ENCODE results near the gene CCDC81. TPM values are rescaled to one million over a fixed set of nuclear protein-coding genes. Genes with fewer than 3 reads are reported as not detected.

Gene CCDC81
- total RNA-seq, 4 donors from 2014 or later, result 1.1 to 1.8 TPM; not detected in 2

- no peak for DNase-seq (ENCODE audit: low spot score in 2 of 2)
- Histone ChIP-seq H3K4me1 (peaks cover 22% of the 10 kb centered on the region), H3K27ac (peak overlapping the region; percentile 43), H3K9me3 (no peaks in the 10 kb centered on the region), H3K4me3 (no peak overlapping the region), H3K36me3 (no peaks in the 10 kb centered on the region), H3K27me3 (no peaks in the 10 kb centered on the region)
- WGBS, result 79% methylated on average over 1 of the region's 1 CpG
- TF ChIP-seq POLR2A (IDR thresholded peaks at IDR 0.05) (no peak), POLR2AphosphoS5 (IDR thresholded peaks at IDR 0.05) (no peak), EP300 (IDR thresholded peaks at IDR 0.05) (no peak), CTCF (IDR thresholded peaks at IDR 0.05) (no peak)
Observed at GRCh38 chr11:86459002-86459385, 84.3 kb downstream of the CCDC81 start.

GRCh38 chr11:86459682-86460460 lies 85.2 kb downstream of the CCDC81 start:
- 95% methylated on average over 2 of the region's 3 CpGs for WGBS
- H3K27ac ChIP-seq, result peak overlapping the region; percentile 43

GRCh38 chr11:86460461-86461385 lies 86.0 kb downstream of the CCDC81 start:
- Histone ChIP-seq H3K27me3 (no peaks in the 10 kb centered on the region), H3K9me3 (no peaks in the 10 kb centered on the region), H3K4me3 (no peak overlapping the region), H3K4me1 (peaks cover 25% of the 10 kb centered on the region), H3K27ac (peak overlapping the region; percentile 33), H3K36me3 (no peaks in the 10 kb centered on the region)
- DNase-seq (ENCODE audit: low spot score in 2 of 2), result no peak
- no peak for TF ChIP-seq CTCF (IDR thresholded peaks at IDR 0.05)
- no peak for TF ChIP-seq POLR2A (IDR thresholded peaks at IDR 0.05)
- TF ChIP-seq POLR2AphosphoS5 (IDR thresholded peaks at IDR 0.05), result no peak
- TF ChIP-seq EP300 (IDR thresholded peaks at IDR 0.05), result no peak
- 71% methylated on average over 9 of the region's 9 CpGs for WGBS

More at GRCh38 chr11:86459682-86460460, 85.2 kb downstream of the CCDC81 start:
- Histone ChIP-seq H3K4me1 (peaks cover 25% of the 10 kb centered on the region), H3K4me3 (no peak overlapping the region), H3K9me3 (no peaks in the 10 kb centered on the region), H3K36me3 (no peaks in the 10 kb centered on the region), H3K27me3 (no peaks in the 10 kb centered on the region)
- no peak for TF ChIP-seq POLR2AphosphoS5 (IDR thresholded peaks at IDR 0.05)
- TF ChIP-seq POLR2A (IDR thresholded peaks at IDR 0.05), result no peak
- TF ChIP-seq CTCF (IDR thresholded peaks at IDR 0.05), result no peak
- no peak for TF ChIP-seq EP300 (IDR thresholded peaks at IDR 0.05)
- DNase-seq (ENCODE audit: low spot score in 2 of 2), result no peak

GRCh38 chr11:86461892-86462291 lies 87.2 kb downstream of the CCDC81 start:
- 100% methylated on average over 1 of the region's 1 CpG for WGBS
- Histone ChIP-seq H3K4me1 (peaks cover 22% of the 10 kb centered on the region), H3K4me3 (no peak overlapping the region), H3K27ac (no peak overlapping the region), H3K9me3 (no peaks in the 10 kb centered on the region), H3K36me3 (no peaks in the 10 kb centered on the region), H3K27me3 (no peaks in the 10 kb centered on the region)
- TF ChIP-seq POLR2AphosphoS5 (IDR thresholded peaks at IDR 0.05) (no peak), EP300 (IDR thresholded peaks at IDR 0.05) (no peak), POLR2A (IDR thresholded peaks at IDR 0.05) (no peak), CTCF (IDR thresholded peaks at IDR 0.05) (no peak)
- no peak for DNase-seq (ENCODE audit: low spot score in 2 of 2)

- Histone ChIP-seq H3K9me3 (no peaks in the 10 kb centered on the region), H3K27ac (no peak overlapping the region), H3K36me3 (no peaks in the 10 kb centered on the region), H3K27me3 (no peaks in the 10 kb centered on the region), H3K4me3 (no peak overlapping the region), H3K4me1 (peaks cover 22% of the 10 kb centered on the region)
- 77% methylated on average over 4 of the region's 7 CpGs for WGBS
- TF ChIP-seq CTCF (IDR thresholded peaks at IDR 0.05) (no peak), POLR2AphosphoS5 (IDR thresholded peaks at IDR 0.05) (no peak), POLR2A (IDR thresholded peaks at IDR 0.05) (no peak), EP300 (IDR thresholded peaks at IDR 0.05) (no peak)
- no peak for DNase-seq (ENCODE audit: low spot score in 2 of 2)
Observed at GRCh38 chr11:86463120-86463519, 88.4 kb downstream of the CCDC81 start.

Measured in suprapubic skin (tissue), 4 donors.